ENCODE measurements around the gene ITPKB.
A peak's percentile ranks its signal among the peaks of the same experiment; 100 is the strongest.
"Not testable (repeated sequence)": the region's sequence is repeated elsewhere in the genome, so short reads cannot be mapped to it uniquely, and the experiment has no call there.

The ITPKB gene

DNA sequence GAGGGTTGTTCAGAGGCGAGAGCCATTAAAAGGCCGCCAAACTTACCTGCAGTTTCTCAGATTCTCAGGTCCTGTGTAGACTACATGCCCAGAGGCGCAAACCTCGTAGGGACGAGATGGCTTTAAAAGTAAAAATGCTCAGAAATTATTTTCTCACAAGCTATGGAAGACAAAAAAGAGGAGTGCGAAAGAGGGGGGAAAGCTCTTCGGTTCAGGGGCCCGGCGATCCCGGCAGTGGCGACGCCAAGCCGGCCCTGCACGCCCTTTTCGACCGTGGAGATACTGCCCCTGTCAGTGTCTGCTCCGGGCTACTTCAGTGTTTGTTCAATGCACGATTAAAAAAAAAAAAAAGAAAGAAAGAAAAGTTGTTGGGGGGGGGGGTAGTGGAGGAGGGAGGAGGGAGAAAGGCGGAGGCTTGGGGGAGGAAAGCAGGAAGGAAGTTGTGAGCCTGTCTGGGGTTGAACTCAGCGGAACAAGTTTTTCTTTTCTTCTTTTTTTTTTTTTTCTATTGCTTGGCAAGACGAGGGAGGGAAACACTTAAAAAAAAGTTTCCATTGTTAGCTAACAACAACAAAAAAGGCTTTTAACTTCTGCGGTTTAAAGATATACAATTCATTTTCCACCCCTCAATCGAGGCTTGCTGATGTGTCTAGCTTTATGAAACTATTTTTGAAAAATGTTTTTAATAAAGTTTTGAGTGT lies at the start of gene ITPKB:
Gene ITPKB, minus strand, starts transcription at position 288 of the 701 bp plus-strand sequence. CDS start 1,824 bp downstream, outside the sequence.
- peak in 2 of 4 experiments; percentile 37 to 46 for DNase-seq

DNA sequence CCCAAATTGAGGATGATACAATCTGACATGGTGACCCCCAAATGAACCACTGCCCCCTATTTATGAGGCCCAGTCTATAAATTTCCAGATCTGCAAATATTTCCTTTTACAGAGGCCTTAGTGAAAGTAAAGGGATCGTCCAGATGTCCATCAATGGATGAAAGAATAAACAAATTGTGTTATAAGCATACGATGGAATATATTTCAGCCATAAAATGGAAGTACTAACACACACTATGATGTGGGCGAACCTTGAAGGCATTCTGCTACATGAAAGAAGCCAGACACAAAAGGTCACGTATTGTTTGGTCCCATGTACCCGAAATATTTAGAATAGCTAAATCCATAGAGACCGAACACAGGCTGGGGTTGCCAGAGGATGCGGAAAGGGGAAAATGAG lies 48.6 kb upstream of the ITPKB start:
- no peak for DNase-seq

DNA sequence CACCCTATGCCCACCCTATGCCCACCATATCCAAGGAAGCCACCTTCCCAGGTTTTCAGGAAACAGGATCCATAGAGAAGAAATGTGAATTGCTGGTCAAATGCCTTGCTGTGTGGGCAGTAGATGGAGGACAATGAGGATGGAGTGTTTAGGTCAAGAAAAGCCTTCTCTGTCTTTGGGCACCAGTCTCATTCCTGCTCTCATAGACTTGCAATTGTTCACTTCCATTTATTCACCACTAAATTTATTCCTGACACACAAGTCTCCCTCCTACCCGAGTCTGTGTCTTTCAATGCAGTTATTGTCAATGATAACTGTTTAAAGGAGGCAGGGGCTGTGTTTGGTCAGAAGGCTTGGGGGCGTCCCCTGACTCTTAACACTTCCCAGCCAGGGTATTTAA lies 48.0 kb upstream of the ITPKB start:
- no peak for DNase-seq

DNA sequence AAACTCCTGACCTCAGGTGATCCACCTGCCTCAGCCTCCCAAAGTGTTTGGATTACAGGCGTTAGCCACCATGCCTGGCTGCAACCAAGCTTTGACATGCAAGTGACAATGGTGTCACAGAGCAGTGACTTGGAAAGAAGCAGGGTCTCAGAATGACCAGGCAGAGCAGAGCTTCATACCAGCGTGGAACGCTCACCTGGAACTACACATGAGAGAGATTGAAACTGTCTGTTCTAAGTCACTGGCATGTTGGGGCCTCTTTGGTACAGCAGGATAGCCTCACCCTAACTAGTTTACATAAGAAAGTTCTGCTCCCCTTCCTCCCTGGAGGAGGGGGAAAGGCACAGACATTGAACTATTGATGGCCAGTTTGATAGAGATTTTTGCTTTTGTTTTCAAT lies 47.5 kb upstream of the ITPKB start:
- DNase-seq: no peak

DNA sequence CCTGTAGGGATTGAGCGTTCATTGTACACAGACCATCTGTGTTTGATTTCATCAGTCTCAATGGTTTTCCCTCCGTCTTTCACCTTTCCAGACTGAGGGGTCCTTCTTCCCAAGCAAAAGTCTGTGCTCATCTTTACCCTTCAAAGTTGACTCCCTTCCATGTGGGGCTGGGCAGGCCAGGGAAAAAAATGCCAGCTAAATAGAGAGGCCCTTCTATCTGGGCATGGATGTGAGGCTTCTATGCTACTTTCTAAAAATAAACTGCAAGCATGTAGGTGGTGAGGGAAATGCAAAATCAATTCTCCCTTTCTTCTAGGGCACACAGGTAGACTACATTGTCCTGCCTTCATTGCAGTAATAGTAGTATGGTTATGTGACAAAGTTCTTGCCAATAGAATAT lies 46.7 kb upstream of the ITPKB start:
- DNase-seq: no peak

DNA sequence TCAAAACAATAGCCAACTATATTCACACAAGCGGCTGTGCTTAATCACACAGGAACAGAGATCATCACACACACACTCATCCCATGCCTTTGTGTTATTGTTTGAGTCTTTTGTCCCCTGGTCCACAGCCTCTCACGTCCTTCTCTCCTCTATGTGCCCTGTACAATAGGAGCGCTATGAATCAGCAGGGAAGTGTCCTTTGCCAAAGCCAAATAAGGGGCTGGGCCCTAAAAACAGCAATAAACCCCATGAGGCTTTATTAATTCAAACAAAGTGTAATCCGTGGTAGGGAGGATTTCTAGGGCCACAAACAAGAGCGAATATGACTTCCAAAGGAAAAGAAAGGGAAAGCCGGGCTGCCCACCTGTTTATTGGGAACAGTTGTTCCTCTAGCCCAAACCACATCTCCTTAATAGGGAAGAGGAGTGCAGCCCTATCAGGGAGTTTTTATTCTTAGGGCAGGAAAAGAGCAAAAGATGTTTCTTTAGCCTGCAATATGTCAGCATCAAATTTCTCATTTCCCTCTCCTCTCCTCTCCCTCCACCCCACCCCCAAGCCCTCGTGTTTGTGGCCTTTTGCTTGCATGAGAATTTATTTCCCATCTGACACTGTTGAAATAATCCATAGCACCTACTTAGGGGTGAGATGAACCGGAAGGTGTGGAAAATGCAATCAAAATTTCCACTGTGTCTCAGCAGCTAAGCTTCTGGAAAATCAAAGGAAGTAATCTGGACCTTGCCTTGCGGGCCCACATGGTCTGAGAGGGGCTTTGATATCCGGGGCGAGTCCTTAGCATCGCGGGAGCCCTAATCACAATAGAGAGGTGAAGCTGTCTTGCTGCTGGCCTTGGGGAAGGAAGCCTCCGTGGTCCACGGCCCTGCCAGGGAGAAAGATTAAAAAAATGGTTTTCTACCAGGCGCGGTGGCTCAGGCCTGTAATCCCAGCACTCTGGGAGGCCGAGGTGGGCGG lies 45.3 kb upstream of the ITPKB start:
- no peak for DNase-seq

DNA sequence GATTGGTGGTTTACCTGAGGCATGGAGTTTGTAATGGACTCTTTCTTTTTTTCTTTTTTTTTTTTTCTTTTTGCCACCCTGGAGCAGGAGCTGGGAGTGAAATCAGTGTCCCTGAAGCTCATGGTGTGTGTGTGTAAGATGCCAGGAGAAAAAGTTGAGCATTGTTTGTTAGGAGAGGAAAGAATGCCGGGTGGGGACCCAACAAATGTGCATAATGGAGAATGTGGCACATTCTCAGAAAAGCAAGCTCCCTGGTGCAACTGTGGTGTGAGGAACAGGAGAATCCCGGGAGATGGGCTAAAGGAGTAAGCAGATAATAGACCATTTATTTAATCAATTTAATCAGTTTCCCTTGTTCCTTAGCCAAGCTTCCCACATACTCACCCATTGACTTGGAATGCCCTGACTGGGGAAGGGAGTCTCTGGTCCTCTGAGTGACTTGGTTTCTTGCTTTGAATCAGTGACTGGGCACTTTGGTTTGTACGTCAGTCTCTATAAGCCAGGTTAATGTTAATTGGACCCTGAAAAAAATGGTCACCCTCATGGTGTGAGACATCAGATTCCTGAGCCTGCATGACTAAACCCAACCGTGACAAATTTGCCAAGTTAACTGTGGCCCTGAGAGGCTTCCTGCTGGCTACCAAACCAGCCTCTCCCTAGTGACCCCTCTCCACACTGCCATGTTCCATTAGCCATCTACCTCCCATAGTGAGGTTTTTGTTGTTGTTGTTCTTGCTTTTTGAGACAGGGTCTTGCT lies 43.9 kb upstream of the ITPKB start:
- DNase-seq: no peak

DNA sequence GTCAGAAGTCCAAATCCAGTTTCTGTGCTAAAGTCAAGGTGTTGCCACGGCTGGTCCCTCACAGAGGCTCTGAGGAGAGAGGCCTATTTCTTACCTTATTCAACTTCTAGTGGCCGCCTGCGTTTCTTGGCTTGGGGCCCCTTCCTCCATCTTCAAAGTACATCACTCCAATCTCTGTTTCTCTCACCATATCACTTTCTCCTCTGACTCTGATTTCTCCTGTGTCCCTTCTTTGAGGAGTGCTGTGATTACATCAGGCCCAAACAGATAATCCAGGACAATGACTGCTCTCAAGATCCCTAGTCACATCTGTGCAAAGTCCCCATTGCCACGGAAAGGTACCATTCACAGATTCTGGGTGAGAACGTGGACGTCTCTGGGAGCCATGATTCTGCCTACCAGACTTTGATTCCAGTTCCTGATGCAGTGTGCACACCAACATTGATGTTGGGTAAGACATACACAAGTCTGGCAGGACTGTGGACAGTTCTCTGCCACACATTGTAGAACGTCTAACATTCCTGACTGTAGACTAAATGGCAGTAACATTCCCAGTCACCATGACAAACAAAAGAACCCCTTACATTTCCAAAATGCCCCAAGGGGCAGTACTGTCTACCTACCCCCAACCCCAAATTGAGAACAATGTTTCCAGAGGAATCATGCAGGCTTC lies 43.0 kb upstream of the ITPKB start:
- no peak for DNase-seq

DNA sequence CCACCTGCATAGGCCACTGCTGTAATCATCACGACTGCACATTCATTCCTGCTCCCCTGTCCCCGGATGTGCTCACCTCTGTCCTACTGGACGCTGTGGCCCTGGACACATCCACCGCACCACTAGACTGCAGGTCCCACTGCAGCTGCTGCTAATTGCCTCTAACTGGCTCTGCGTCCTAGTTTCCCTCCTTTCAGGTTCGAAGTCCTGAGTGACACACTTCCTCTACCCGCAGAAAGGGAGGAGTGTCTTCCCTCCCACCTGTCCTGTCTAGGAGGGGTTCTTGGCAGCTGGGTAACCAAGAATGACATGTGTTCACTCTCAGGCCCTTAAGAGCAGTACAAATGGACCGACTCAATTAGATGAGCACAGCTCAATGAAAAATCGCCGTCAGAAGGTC lies 40.5 kb upstream of the ITPKB start:
- DNase-seq: no peak

DNA sequence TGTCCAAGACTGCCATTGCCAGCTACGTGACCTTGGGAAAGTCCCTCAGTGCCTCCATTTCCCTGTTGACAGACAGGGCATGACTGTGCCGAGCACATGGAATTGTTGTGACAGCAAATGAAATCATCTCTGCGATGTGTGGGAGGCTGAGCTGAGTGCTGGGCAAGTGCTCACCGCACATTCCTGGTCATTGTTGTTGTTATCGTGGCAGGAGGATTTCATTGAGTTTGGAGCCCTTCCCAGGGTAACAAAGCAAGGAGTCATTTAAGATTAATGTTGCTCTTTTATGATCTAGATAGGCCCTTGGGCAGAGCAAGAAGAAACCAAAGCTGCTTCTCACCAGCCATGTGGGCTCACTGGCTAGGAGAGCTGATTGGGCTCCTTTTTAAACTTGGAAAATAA lies 39.6 kb upstream of the ITPKB start:
- DNase-seq: no peak

DNA sequence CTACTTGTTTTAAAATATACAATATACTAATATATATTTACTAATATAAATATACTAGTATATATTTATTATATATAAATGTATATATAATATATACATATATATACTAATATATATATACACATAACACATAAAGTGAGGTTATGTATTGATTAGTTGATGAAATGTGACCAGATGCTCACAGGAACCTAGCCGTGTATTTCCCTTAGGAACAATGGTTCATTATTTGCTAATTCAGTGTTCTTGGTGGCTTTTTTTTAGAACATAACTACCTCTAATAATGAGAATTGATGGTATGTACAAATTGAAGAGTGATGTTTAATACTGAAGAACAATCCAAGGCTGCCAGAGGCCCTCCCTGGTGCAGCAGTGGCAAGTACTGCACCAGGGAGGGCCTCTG lies 37.9 kb upstream of the ITPKB start:
- no peak for DNase-seq

DNA sequence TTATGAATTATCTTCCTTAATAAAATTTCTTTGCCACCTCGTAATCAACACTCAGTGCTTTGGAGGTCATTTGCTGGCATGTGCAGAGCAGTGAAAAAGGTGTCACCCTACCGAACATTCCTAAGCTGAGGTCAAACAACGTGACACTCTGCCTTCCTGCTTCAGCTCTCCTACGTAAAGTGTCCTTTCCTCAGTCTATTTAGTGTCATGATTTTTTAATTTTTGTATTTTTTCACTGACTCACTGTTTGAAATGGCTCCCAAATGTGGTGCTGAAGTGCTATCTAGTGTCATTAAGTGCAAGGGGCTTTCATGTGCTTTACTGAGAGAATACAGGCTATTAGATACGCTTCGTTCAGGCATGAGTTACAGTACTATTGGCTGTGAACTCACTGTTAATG lies 37.0 kb upstream of the ITPKB start:
- no peak for DNase-seq

DNA sequence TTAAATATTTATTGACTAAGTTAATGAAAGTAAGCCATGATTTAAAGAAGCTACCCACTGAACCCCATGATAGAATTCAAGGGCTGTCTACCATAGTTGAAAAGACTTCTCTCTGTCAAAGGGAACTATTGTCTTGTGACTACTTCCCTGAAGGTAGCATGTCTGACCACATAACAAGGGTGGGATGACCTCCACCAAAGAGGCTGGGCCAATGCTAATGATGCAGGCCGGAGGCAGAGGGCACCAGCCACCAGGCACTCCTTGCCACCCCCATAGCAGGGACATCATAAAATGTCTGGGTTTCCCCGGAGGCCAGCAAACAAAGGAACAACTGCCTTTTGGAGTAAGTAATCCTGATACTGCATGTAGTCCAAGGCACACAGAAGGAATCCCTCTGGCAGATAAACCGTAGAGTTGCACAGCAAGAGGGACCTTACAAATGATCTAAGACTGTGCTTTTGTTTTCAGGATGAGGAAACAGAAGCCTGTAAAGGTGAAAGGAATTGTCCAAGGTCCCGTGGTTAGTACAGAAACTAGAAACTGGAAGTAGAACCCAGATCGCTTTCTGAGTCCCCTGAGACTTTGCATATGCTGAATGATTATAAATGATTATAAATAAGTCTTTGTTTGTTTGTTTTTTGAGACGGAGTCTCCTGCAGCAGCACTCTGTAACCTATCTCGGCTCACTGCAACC lies 33.5 kb upstream of the ITPKB start:
- no peak for DNase-seq

DNA sequence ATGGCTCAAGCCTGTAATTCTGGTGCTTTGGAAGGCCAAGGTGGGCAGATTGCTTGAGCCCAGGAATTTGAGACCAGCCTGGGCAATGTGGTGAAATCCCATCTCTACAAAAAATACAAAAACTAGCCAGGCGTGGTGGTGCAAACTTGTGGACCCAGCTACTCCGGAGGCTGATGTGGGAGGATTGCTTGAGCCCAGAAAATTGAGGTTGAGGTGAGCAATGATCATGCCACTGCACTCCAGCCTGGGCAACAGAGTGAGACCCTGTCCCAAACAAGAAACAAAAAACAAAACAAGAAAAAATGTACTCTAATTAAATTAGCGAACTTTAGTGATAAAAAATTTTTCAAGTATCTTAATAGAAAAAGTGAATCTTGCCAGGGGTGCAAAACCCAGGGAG lies 28.1 kb upstream of the ITPKB start:
- DNase-seq: not testable (repeated sequence)

DNA sequence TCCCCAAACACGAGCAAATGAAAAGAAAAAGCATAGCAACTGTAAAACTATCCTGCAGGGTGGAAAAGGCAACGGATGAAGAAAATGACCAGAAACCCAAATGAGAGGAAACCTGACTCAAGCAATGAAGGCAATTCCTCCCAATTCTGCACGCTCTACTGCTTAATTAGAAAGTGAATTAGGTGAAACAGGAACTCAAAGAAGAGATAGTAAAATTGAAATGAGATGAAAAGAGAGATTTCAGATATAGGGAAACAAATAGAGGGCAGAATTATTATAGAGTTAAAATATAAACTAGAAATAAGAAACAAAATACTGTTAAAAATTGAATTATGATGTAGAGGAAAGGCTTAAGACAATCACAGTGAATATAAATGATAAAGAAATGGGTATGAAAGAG lies 27.5 kb upstream of the ITPKB start:
- DNase-seq: no peak

DNA sequence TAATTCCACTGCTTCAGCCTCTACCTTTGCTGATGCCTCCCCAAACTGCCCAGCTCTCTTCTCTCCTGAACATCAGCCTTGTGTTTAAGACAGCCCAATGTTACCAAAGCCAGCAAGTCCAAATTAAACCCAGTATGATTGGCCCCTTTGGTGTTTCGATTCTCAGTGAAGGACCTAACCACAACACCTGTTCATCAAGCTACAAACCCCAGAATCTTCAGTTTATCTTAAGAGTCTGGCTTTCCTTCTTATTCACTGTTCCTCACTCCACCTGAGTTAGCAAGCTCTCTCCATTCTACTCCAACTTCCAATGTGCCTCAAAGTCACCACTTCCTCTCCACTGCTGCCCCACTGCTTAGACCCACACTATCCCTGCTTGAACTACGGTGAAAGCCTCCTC lies 25.5 kb upstream of the ITPKB start:
- no peak for DNase-seq

DNA sequence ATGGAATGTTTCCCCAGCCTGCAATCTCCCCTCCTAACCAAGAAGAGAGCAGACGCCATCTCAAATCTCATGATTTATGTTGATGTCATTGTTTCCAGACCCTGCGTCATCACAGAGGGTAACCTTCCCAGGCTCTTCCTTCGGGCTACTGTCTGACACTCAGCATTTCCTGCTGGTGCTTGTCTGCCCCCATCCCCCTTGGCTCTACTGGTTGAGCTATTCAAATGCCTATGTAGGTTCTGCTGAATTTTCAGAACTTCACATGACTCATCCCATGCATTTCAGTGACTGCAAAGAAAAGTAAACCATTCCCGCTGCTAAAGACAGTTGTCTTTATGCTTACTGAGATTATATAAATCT lies 24.8 kb upstream of the ITPKB start:
- DNase-seq: no peak

DNA sequence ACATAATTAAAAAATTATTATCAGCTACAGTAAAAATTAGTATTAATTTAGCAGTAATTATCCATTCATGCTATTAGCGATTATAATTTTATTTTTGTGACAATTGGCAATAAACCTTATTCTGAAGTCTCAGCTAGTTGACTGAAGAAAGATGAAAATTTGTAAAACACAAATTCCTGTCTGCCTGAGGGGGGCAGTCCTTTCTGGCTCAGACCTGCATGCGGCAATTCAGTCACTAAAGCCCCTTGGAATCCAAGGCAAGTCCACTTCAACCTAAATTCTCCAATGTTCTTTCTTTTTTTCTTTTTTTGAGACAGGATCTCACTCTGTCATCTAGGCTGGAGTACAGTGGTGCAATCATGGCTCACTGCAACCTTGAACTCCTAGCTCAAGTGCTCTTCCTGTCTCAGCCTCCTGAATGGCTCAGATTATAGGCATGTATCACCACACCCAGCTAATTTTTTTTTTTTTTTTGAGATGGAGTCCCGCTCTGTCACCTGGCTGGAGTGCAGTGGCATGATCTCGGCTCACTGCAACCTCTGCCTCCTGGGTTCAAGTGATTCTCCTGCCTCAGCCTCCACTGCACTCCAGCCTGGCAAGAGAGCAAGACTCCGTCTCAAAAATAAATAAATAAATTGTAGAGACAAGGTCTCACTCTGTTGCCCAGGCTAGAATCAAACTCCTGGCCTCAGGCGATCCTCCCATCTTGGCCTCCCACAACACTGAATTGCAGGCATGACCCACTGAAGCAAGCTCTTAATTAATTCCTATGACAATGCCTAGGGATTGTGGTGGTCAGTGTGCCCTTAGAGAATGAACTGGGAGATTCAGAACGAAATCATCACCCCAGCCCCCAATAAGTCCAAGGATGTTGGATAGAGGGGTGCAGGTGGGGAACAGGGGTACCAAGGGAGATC lies 24.2 kb upstream of the ITPKB start:
- no peak for DNase-seq

DNA sequence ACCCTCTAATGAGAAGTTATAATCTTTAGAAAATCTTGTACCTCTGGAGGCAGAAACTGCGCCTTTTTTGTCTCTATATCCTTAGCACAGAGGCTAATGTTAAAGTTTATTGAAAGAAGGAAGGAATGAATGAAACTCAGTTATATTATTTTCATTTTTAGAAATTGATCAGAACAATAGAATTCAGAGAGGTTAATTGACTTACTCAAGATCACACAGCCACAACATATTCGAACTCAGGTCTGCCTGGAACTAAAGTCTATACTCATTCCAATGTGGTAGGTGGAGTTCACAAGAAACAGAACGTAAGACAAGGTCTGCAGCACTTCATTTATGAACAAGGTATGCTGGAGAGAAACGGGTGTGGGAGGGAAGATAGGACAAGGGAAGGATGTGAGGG lies 23.0 kb upstream of the ITPKB start:
- DNase-seq: no peak

DNA sequence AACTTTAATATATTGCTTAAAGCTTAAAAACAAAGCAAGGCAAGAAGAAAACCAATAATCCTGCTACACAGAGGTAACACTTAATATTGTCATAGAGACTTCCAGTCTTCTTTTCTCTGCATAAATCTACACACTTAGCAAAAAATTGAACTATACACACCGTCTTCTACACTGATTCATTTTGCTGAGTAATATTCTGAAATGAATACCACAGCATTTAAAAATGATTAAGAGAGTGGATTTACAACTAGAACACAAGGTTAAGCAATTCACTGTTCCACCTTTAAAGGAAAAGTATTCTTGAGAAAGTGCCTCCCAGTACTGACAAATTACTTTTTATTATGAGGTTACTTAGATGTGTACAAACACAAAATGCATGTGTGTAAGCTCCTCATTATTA lies 22.2 kb upstream of the ITPKB start:
- no peak for DNase-seq
